ENCODE measurements around the gene WDR1.

Gene WDR1

DNA sequence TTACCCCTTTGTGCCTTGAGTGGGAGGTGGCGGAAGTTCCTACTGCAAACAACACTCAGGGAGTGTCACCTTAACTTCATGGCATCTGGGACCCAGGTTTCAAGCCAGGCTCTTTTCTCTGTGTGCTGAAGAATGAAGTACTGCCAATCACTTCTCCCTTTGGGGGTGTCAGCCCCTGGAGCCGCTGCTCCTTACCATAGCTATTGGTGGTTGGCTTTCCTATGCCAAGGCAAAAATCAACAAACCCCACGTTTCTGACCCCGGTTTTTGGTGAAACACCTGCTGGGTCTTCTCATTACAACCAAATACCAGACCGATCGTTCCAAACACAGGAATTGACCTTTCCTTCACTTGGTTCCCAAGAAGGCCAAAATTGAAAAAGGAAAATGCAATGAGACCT lies 75.6 kb downstream of the WDR1 start:
- TF ChIP-seq, protein P1, sequence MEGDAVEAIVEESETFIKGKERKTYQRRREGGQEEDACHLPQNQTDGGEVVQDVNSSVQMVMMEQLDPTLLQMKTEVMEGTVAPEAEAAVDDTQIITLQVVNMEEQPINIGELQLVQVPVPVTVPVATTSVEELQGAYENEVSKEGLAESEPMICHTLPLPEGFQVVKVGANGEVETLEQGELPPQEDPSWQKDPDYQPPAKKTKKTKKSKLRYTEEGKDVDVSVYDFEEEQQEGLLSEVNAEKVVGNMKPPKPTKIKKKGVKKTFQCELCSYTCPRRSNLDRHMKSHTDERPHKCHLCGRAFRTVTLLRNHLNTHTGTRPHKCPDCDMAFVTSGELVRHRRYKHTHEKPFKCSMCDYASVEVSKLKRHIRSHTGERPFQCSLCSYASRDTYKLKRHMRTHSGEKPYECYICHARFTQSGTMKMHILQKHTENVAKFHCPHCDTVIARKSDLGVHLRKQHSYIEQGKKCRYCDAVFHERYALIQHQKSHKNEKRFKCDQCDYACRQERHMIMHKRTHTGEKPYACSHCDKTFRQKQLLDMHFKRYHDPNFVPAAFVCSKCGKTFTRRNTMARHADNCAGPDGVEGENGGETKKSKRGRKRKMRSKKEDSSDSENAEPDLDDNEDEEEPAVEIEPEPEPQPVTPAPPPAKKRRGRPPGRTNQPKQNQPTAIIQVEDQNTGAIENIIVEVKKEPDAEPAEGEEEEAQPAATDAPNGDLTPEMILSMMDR (IDR thresholded peaks at IDR 0.05; ENCODE audit: insufficient read depth, low read length, poor library complexity, severe bottlenecking) = no peak
- Histone ChIP-seq H3K27me3 (replicated peaks; ENCODE audit: control insufficient read depth, insufficient read depth, low read length) (peaks cover 2% of the 10 kb centered on the region; the same call in 1 of the 2 replicates), H3K36me3 (ENCODE audit: control insufficient read depth, insufficient read depth, low read length) (no peaks in the 10 kb centered on the region), H3K4me3 (replicated peaks; ENCODE audit: low read depth, low read length) (no peak overlapping the region)
- DNase-seq (ENCODE audit: extremely low read depth, insufficient read length) = no peak

DNA sequence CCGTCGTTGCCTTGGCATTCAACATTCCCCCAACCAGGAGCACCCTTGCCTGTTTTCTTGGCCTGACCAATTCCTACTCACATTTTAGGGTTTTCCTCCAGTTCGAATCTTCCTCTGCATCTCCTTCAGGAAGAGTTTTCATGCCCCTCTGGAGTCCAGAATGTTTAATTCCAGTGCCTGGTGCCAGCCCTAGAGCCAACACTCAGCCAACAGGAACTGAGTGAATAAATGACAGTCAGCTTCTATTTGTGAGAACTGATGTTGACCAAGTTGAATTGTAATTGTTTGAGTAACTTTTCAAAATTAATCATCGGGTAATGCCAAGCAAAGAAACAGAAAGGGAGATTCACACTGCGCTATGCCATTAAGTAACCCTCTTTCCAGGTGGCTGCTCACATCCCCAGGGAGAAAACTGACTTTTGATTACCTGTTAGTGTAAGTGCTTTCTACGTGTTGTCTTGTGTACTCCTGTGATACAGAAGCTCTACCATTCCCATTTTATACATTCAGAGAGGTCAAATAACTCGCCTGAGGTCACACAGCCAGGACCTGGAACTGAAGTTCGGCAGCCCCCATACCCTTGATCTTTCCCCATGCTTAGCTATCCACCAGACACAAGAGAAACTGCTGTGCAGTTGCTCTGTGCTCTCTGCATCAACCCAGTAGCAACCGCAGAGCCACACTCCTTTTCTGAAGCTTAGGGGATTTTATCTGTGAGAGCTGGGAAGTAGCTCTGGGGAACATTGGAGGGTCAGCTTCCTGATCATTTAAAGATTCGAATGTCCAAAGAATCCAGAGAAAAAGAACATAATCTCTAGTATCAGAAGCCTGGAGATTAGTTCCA lies 76.3 kb downstream of the WDR1 start:
- H3K36me3 ChIP-seq (ENCODE audit: control insufficient read depth, insufficient read depth, low read length) = no peaks in the 10 kb centered on the region
- H3K27me3 ChIP-seq (replicated peaks; ENCODE audit: control insufficient read depth, insufficient read depth, low read length) = peaks cover 2% of the 10 kb centered on the region; the same call in 1 of the 2 replicates
- TF ChIP-seq, protein P1 (IDR thresholded peaks at IDR 0.05; ENCODE audit: insufficient read depth, low read length, poor library complexity, severe bottlenecking) = no peak
- DNase-seq (ENCODE audit: extremely low read depth, insufficient read length) = no peak
- H3K4me3 ChIP-seq (replicated peaks; ENCODE audit: low read depth, low read length) = no peak overlapping the region

DNA sequence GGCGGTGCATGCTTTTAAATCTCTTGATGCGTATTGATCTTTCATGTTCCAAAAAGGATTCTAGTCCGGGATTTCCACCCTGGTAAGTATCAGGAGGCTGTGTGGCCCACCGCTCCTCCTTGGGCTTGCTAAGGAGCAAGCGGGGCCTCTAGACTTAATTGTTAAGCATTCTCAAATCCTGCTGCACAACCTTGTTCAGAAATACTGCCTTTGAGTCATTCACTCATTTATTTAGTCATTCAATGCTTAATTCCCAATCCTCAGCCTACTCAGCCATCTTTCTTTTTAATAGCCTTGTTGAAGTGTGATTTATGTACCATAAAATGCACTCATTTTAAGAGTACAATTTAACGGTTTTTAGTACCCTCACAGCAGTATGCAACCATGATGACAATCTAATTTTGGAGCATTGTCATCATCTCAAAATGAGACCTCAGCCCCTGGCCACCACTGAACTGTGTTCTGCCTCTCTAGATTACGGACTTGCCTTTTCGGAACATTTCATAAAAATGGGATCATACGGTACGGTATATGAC lies 79.7 kb downstream of the WDR1 start:
- DNase-seq (ENCODE audit: extremely low read depth, insufficient read length) = no peak

DNA sequence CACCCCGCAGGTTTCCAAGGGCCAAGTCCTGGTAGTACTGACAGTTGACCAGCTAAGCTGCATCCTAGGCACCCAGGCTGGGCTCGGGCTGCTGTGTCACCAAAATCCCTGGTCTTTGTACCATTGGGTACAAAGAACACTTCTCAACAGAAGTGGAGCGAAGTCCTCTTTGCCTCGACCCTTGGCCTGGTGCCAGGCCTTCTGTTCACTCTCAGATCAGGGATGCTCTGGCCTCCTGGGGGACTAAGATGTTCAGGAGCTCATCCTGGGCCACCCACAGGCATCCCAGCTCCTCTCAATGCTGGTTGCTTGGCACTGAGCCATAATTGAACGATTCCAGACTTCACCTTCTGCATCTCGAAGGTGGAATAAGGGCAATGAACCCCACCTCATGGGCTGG lies 81.5 kb downstream of the WDR1 start:
- H3K36me3 ChIP-seq (ENCODE audit: control insufficient read depth, insufficient read depth, low read length) = no peaks in the 10 kb centered on the region
- no peak for DNase-seq (ENCODE audit: extremely low read depth, insufficient read length)
- TF ChIP-seq, protein P1 (IDR thresholded peaks at IDR 0.05; ENCODE audit: insufficient read depth, low read length, poor library complexity, severe bottlenecking) = no peak
- H3K27me3 ChIP-seq (replicated peaks; ENCODE audit: control insufficient read depth, insufficient read depth, low read length) = peaks cover 2% of the 10 kb centered on the region; the same call in 1 of the 2 replicates
- H3K4me3 ChIP-seq (replicated peaks; ENCODE audit: low read depth, low read length) = no peak overlapping the region

More for the DNA sequence above, 79.7 kb downstream of the WDR1 start:
- no peak overlapping the region for H3K4me3 ChIP-seq (replicated peaks; ENCODE audit: low read depth, low read length)
- TF ChIP-seq, protein P1 (IDR thresholded peaks at IDR 0.05; ENCODE audit: insufficient read depth, low read length, poor library complexity, severe bottlenecking) = no peak
- H3K27me3 ChIP-seq (replicated peaks; ENCODE audit: control insufficient read depth, insufficient read depth, low read length) = peaks cover 2% of the 10 kb centered on the region; the same call in 1 of the 2 replicates
- H3K36me3 ChIP-seq (ENCODE audit: control insufficient read depth, insufficient read depth, low read length) = no peaks in the 10 kb centered on the region

DNA sequence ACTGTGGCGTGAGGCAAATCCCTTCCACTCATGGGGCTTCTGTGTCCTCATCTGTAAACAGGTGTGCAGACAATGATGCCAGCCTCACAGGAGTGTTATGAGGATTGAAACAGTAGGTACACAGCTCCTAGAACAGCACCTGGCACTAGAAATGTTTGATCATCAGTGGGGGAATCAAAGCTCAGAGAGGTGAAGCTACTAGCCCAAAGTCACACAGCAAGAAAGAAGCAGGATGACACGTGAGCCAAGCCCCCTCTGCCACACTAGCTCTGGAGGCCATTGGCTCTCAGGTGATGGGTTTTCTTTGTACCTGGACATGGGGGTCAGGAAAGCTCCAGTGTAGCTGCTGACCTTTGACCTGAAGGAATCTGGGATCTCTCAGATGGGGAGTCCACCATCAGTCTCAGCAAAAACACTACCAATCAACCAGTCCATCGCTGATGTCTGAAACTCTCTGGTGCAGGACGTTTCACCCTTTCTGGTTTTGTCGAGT lies 81.9 kb downstream of the WDR1 start:
- DNase-seq (ENCODE audit: extremely low read depth, insufficient read length) = no peak
- no peak overlapping the region for H3K4me3 ChIP-seq (replicated peaks; ENCODE audit: low read depth, low read length)
- H3K36me3 ChIP-seq (ENCODE audit: control insufficient read depth, insufficient read depth, low read length) = no peaks in the 10 kb centered on the region
- TF ChIP-seq, protein P1 (IDR thresholded peaks at IDR 0.05; ENCODE audit: insufficient read depth, low read length, poor library complexity, severe bottlenecking) = no peak
- H3K27me3 ChIP-seq (replicated peaks; ENCODE audit: control insufficient read depth, insufficient read depth, low read length) = no peaks in the 10 kb centered on the region

Measured in GM06990 (cell line).